DMS153 treated with DMSO at 0.1 percent for 48 hours (cell line): ENCODE results near the gene IL16.
"Not testable (repeated sequence)": the region's sequence is repeated elsewhere in the genome, so short reads cannot be mapped to it uniquely, and the experiment has no call there.

Experiments used
- DNase-seq: peaks from one replicate; lab custom pipeline; 2025; ENCODE audit not compliant: unreplicated experiment; lab: John Stamatoyannopoulos, UW

Gene IL16

DNA sequence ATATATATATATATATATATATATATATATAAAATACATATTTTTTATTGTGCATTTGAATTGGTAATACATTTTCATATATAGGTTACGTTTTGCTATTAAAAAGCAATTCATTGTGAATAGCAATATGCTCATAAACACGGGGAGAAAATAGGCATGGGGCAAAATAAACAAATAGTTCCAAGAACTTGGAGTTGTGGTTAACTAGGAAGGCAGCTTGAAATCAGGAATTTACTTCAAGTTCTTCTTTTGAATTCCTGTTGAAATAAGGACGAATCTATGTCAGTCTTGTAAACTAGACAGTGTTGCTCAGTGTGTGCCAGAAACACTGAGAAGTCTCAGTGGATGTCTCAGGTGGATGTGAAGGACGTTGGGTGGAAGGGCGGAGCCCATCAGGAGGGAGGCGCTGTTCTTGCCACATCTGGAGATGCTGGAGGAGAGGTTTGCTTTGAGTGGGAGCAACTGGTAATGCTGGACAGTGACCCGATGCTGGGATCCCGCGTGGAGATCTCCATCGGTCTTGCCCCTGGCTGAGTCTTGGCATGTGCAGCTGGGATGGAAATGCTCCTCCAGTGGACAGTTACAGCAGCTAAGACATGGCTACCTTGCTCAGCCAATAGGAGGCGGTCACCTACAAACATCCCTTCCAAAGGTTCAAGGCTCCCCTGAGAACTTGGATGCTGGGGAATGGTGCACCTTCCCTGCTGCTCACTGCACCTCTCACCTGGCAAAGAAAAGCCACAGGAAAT, 2.5 kb downstream of the IL16 start:
- DNase-seq = no peak

- DNase-seq = no peak
Measured at GRCh38 chr15:81206018-81206417, 9.3 kb downstream of the IL16 start.

DNA sequence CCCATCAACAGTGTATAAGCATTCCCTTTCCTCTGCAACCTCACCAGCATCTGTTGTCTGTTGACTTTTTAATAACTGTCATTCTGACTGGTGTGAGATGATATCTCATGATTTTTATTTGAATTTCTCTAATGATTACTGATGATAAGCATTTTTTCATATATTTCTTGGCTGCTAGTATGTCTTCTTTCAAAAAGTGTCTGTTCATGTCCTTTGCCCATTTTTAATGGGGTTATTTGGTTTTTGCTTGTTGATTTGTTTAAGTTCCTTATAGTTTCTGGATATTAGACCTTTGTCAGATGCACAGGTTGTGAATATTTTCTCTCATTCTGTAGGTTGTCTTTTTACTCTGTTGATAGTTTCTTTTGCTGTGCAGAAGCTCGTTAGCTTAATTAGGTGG, 11.3 kb downstream of the IL16 start:
- not testable (repeated sequence) for DNase-seq

DNA sequence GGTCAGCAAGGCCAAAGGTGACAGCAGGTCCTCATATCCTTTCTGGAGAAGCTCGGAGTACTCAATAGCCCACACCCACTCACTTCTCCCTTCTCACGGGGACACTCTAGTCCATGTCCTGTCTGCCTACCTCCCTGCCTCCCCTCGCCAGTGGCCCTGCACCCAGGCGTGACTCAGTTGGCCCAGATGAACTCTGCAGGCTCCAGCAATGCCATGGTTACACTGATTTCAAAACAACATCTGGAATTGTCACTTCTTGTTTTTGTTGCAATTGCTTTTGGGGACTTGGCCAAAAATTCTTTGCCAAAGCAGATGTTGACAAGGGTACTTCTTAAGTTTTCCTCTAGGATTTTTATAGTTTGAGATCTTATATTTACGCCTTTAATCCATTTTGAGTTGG, 13.0 kb downstream of the IL16 start:
- no peak for DNase-seq

DNA sequence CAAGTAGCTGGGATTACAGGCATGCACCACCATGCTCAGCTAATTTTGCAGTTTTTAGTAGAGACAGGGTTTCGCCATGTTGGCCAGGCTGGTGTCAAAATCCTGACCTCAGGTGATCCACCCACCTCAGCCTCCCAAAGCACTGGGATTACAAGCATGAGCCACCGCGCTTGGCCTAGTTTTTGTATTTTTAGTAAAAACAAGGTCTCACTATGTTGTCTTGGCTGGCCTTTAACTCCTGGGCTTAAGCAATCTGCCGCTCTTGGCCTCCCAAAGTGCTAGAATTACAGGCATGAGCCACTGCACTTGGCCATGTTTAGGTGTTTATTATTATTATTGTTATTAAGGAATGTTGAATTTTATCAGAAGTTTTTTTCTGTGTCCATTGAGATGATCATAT, 14.7 kb downstream of the IL16 start:
- no peak for DNase-seq

DNA sequence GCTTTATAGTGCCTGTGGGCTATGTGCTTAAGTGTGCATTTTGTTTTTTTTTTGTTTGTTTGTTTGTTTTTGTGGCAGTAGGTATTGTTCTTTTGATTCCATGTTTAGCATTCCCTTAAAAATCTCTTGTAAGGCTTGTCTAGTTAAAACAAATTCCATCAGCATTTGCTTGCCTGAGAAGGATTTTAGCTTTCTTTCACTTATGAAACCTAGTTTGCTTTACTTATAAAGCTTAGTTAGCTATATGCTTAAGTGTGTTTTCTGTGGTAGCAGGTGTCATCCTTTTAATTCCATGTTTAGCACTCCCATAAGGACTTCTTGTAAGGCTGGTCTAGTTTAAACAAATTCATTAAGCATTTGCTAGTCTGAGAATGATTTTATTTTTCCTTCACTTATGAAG, 17.3 kb downstream of the IL16 start:
- DNase-seq = no peak

DNA sequence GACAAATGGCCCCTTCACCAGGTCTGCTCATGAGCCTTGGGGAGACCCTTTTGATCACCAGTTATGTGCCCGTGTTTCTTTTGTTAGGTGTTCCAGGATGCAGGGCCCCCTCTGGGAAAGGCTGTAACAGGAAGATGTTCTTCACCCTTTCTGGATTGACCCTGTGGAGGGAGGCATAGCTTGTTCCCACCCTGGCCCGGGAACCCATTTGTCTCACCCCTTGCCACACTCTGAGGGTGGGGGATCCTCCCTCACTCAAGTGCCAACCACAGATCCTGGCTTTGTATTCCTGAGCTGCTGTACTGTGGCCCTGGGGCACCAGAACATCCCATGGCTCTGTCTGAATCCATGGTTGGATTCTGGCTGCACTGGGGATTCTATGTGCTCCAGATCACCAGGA, 18.9 kb downstream of the IL16 start:
- DNase-seq = no peak

- no peak for DNase-seq
Measured at GRCh38 chr15:81215983-81216382, 19.3 kb downstream of the IL16 start.

GRCh38 chr15:81216422-81216821, 19.7 kb downstream of the IL16 start:
- DNase-seq = no peak

GRCh38 chr15:81221449-81221848, 24.8 kb downstream of the IL16 start:
- no peak for DNase-seq

- no peak for DNase-seq
Measured at GRCh38 chr15:81222007-81222406, 25.3 kb downstream of the IL16 start.

GRCh38 chr15:81223346-81223971, 26.8 kb downstream of the IL16 start:
- no peak for DNase-seq

DNA sequence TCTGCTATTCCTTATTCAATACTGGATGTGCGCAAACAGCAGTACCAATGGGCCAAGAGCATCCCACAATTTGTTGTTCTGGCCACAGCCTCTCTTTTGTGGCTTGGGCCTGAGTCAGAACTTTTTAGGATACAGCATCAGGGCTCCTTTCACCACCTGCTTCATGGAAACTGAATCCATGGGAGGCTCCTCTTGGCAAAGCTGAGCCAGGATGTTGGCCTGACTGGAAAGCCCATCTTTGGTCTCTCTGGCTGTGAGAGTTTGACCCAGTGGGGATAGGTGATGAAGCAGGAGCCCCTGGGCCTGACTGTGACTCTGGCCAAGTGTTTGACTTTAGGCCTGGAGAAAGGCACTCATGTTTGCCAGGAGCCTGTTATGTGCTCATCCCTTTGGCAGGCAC, 27.6 kb downstream of the IL16 start:
- DNase-seq = no peak

DNA sequence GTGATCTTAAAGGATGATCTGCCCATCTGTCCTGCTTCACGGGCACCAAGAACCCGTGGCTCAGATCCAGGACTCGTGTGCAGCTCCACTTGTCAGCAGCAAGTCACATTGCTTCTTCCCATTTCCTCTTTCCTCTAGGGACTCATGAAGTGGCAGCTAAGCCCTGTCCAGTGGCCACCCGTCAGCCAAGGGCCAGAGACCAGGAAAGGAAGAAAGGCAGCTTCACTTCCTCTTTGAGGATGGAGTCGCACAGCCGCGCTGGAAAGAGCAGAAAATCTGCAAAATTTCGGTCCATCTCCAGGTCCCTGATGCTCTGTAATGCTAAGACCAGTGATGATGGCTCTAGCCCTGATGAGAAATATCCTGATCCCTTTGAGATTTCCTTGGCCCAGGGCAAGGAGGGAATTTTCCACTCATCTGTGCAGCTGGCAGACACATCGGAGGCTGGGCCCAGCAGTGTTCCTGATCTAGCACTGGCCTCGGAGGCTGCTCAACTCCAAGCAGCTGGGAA, 28.5 kb downstream of the IL16 start:
- DNase-seq = no peak

DNA sequence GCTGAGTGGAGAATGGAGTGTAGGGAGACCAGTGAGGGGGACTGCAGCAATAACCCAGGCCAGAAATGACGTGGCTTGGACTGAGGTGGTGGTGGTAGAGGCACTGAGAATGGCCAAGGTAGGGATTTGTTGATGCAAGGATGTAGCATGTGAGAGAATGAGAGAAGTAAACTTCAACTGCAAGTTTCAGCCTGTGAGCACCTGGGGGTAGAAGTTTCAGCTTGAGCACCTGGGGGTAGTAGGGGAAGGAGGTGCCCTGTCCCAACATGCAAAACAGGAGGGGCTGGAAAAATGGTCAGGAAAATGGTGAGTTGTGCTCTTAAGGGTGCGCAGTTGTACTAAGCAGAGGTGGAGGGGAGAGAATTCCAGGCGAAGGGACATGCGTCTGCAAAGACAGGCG, 31.0 kb downstream of the IL16 start:
- no peak for DNase-seq

- DNase-seq = no peak
Measured at GRCh38 chr15:81229586-81229985, 32.9 kb downstream of the IL16 start.

GRCh38 chr15:81235276-81236123, 38.8 kb downstream of the IL16 start:
- DNase-seq = no peak

DNA sequence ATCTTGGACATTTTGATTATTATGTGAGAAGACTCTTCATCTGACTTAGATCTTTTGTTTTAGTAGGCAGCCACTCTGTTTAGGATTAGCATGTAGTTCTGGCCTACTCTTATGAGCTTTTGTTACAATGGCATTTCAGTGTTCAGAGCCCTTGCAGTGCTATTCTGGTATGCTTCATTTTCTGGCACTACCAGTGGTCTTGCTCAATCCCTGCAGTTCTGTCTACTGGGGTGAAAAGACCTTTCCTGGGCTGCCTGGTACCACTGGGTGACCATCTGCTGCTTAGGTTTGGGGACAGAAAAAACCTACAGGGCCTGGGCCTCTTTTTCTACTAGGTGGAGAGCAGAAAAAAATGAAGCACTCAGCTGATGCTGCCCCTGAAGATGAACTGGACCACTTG, 42.5 kb downstream of the IL16 start:
- no peak for DNase-seq

DNA sequence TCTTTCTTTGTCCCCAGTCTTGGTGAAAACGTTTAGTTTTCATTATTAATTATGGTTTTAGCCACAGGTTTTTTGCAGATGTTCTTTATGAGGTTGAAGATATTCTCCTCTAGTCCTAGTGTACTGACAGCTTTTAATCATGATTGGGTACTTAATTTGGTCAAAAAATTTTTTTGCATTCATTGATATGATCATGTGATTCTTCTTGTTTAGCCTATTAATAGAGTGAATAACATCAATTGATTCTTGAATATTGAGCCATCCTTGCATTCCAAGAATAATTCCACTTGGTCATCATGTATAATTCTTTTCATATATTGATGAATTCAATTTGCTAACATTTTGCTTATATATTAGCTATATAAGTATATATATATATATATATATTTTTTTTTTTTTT, 46.1 kb downstream of the IL16 start:
- DNase-seq = no peak

GRCh38 chr15:81244306-81244705, 47.6 kb downstream of the IL16 start:
- no peak for DNase-seq

DNA sequence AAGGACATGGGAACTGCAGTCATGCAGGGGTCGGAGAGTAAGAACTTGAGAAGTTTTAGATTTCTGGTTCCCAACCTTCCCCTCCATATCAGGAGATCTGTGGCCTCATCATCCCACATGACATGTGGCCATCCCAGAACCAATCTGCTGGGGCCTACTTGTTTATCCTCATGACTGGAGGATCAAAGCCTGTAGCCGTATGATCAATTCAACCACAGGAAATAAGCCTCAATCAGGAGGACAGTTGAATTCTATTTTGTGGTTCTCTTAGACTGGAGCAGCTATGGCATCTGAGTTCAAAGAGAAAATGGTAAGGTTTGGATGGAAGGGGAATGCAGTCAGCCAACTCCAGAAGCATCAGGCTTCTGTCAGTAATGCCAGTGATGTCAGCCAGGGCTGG, 57.2 kb downstream of the IL16 start:
- DNase-seq = no peak
